Measurements from ENCODE around the gene FLNB.
A peak's percentile ranks its signal among the peaks of the same experiment; 100 is the strongest.

Gene FLNB

GRCh38 chr3:58214484-58215316, 206.5 kb downstream of the FLNB start:
- DNase-seq: no peak

GRCh38 chr3:58215317-58216025, 207.2 kb downstream of the FLNB start:
- no peak for DNase-seq

- DNase-seq: no peak
Measured at GRCh38 chr3:58216496-58217195, 208.4 kb downstream of the FLNB start.

- DNase-seq: peak; percentile 31 to 44
Measured at GRCh38 chr3:58217209-58217811, 209.1 kb downstream of the FLNB start.

GRCh38 chr3:58218904-58219303, 210.7 kb downstream of the FLNB start:
- no peak for DNase-seq
